GM19238 (cell line): ENCODE results near the gene CHD2.

ENCODE experiments used
- DNase-seq: peaks from one replicate; pipeline ENCODE4 v3.0.0; 2011; ENCODE audit warnings: low spot score; ENCODE audit not compliant: insufficient read length

The CHD2 gene

GRCh38 chr15:92885224-92886041 lies 14.7 kb upstream of the CHD2 start:
- DNase-seq: no peak

- no peak for DNase-seq
These were observed 14.0 kb upstream of the CHD2 start for GRCh38 chr15:92886042-92886537.

- no peak for DNase-seq
These were observed 13.3 kb upstream of the CHD2 start for GRCh38 chr15:92886815-92887214.

DNA sequence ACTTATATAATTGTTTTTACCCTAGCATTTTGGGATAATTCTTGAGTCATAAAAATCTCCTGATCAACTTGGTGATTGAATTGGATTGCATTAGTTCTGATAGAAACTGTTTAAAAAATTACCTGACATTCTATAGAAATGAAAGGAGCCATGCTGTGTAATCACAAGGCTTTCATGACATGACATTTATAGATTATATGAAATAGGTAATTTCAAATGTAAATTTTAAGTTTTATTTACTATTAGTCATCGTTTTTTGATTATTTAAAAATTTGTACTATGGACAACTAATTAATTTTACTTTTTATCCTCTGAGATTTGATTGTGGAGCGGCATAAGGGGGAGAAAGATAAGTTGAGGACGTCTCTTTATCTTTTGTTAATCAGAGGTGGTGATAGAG lies 12.3 kb upstream of the CHD2 start:
- no peak for DNase-seq

DNA sequence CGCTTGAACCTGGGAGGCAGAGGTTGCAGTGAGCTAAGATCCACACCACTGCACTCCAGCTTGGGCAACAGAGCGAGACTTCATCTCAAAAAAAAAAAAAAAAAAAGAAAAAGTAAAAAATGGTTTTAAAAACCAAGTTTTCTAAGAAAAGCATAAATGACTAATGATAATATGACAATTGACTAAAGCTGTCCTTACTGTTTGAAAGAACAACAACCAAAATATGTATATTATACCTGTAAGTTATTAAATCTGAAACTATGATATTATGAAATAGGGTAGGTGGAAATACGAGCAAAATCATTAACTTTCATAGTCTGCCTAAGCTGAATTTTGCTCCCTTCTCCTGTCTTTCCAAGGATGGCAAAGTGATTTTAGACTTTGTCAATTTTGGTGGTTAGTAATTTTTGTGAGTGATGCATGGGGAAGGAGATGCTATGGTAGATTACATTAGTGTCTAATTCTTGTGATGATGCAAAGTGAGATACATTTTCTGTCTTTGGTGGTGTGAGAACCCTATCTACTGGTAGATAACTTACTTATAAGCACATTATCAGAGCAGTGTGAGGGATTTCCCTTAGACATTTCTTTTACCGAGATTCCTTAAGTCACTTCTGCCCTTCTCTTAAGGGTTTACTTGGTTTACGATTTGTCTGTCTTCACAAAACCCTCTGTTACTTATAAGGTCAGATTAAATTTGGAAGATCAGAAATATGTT lies 10.6 kb upstream of the CHD2 start:
- DNase-seq: no peak

DNA sequence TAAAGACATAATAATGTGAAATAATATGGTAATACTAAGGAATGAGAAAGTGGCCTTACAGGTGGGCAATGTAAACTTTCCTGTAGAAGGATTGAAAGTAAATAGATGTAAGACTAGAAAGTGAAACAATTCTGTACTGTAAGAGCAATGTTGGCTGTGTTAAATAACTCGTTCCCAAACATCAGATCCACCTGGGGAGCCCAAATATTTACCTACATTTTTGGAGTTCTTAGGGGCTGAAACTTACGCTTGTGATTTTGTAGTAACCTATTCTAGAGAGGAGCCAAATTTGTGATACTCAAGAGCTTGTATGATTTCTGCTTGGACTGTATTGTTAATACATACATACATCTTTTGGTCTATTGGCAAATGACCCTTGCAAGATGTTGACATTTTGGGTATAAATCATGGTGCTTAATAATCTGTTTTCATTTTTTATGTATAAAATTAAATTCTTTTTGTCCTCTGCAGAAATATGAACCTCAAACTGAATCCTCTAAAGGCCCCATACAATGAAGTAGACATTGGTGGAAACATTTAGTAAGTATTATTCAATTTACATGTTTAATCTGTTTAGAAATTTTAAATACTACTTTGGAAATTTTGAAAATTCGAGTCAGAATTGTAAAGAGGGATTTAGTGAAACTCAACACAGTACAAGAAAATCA lies 8.5 kb upstream of the CHD2 start:
- DNase-seq: no peak

GRCh38 chr15:92892201-92892555 lies 7.9 kb upstream of the CHD2 start:
- DNase-seq: no peak

- no peak for DNase-seq
These were observed 6.9 kb upstream of the CHD2 start for GRCh38 chr15:92893200-92893599.

DNA sequence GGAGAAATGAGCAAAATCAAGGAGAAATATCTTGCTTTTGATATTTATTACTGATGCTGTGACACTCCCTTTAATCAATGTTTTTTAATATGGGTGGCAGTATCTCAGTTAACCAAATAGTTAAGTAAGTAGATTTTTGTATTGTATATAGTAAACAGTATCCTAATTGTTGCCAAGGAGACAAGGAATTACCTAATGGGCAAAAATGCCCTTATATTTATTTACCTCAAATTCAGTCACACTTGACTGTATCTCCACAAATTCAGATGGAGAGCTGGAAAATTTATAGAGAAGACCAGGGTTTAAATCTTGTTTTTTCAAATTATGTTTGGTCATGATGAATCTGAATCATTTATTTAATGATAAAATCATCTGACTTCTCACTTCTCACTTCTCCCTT lies 3.6 kb upstream of the CHD2 start:
- DNase-seq: no peak

DNA sequence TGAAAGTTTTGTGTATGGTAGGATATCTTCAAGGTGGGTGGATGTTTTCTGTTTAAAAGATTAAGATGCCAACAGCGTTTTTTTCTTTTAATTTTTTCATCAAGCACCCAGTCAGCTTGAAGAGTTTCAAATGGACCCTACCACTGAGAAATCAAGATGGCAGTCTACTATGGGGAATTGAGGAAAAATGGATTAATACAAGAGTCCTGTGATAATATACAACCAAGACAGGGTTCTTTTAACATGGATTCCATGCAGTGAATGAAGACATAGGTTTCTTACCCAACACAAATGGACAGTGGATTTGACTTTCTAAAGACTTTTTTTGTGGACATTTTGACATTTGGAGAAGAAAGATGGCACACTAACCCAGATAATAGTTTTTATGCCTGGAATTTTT lies 2.5 kb upstream of the CHD2 start:
- DNase-seq: no peak

DNA sequence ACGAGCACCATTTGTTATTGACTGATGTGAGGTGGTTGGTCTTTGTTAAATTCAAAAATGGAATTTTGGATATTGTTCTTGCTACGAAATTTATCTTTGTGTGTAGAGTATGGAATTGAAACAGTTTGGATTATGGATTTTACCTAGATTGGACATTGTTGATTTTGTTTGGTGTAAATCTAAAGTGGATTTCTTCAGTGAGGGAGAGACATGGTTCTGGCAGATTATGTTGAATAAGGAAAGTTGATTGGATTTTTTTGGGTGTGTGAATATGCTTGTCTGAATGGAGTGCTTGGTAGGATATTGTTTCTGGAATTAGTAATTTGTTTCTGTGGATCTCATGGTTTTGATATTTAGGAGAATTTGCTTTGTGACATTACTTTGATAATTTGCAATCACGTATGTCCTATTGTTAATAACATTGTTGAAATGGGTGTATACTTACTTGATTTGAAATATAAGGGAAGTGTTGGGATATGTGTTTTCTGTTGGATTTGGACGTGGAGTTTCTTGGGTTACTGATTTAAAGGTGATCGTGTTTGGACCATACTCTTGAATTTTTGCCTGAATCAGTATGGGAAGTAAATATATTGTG lies 1.0 kb upstream of the CHD2 start:
- DNase-seq: no peak

GRCh38 chr15:92899601-92899947 lies 550 bp upstream of the CHD2 start:
- DNase-seq: no peak

- DNase-seq: no peak
These were observed 577 bp downstream of the CHD2 start for GRCh38 chr15:92900731-92901071.

GRCh38 chr15:92901072-92901761 lies 1.1 kb downstream of the CHD2 start:
- DNase-seq: no peak

- DNase-seq: no peak
These were observed 1.9 kb downstream of the CHD2 start for GRCh38 chr15:92901995-92902394.

DNA sequence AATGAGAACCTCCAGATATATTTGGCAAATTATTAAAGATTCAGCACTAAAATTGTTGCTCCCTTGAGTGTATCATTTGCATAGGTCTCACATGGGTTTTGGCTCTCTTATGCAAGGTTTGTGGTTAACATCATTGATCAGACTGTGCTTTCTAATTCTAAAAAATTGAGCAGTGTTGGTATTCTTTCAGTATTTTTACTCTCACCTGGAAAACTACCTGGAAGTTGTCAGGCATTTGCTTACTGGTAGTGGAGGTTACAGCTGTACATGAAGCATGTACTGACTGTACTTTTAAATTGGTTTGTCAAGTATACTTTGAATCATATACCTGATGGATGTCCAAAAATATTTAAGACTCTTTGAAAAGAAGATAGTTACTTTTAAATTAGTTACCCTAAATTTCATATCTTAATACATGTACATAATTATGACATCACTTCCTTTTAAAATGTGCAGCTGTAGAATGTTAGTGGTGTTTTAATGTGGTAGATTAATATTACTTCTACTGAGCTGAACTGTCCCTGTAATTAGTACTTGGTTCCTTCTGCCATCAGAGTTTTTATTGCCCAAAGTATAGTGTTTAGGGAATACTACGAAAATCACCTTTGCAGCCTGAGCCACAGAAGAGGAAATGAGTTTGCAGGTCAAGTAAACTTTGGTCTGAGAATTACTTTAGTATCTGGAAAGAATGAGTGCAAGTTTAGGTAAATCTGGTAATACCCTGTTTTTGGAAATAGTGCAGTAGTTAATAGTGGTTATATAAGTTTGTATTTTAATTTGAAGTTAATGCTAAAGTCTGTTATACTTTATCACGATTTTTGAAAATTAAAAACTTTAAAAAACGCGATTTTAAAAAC lies 2.8 kb downstream of the CHD2 start:
- no peak for DNase-seq

DNA sequence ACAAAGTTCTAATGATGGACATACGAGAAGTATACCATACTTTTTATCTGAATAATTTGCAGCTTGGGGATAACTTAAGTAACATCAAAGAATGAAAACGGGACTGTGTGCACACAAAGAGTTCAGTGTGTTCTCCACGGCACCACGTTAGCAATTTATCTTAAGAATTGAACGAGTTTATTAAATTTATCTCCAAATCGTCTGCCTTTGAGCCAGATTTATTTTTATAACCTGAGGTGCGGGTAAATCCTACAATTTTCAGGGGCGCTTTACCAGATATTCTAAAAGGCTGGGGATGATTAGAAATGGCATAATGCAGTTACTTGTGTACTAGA lies 3.5 kb downstream of the CHD2 start:
- DNase-seq: no peak

DNA sequence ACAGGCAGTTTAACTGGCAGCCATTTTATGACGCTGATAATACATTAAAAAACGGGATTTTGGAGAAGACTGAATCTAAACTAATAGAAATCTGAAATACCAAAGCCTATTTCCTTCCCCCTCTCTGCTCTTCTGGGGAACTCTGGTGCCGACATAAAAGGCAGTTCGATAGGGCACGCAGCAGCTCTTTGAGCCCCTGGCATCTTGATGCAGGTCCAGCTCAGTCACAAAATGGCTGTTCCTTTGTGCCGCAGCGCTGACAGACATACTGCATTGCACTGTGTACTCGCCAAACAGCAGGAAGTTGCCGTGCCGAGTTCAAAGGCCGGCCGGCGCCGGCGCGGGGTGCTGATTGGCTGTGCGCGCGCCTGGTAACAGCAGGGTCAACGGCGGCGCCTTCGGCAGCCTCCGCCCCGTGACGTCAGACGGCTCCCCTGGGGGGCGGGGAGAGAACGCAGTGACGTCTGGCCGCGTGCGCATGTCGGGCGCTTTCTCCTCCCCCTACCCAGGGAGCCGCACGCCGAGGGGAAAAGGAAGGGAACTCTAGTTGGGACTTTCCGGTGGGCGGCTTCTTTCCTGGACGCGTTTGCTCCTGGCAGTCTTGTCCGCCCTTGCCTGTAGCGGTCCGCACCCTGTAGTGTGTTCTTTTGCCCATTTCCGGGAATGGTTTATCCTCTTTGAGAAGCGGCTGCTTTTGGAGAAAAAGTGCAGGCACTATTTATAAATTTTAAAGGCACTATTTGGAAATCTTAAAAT lies 4.0 kb downstream of the CHD2 start:
- DNase-seq: peak; percentile 67

GRCh38 chr15:92904722-92905571 lies 4.8 kb downstream of the CHD2 start:
- DNase-seq: no peak
